ENCODE measurements around the gene YRDC. TPM values are rescaled to one million over a fixed set of nuclear protein-coding genes. Genes with fewer than 3 reads are reported as not detected.

YRDC gene
- total RNA-seq, 1 donor from 2014 or later = 28.1 TPM

- no peaks in the 10 kb centered on the region for H3K79me2 ChIP-seq (ENCODE audit: insufficient read depth, low read length)
- Mint-ChIP-seq H3K4me1 (ENCODE audit: low read depth, unreplicated experiment) (no peaks in the 10 kb centered on the region), H3K36me3 (ENCODE audit: low read depth, unreplicated experiment) (peaks cover 2% of the 10 kb centered on the region), H3K4me3 (ENCODE audit: unreplicated experiment) (no peak overlapping the region), H3K9me3 (ENCODE audit: unreplicated experiment) (no peaks in the 10 kb centered on the region), H3K27ac (ENCODE audit: unreplicated experiment) (no peak overlapping the region), H3K27me3 (ENCODE audit: low read depth, unreplicated experiment) (peaks cover 87% of the 10 kb centered on the region)
- H3K4me3 ChIP-seq (ENCODE audit: insufficient read depth, low read depth, low read length) = no peak overlapping the region
- FAIRE-seq = no peak
- TF ChIP-seq CTCF (IDR thresholded peaks at IDR 0.05; ENCODE audit: insufficient read depth, low read depth, low read length) = no peak
- no peak for TF ChIP-seq EZH2 (IDR thresholded peaks at IDR 0.05; ENCODE audit: insufficient read depth, low read length)
- no peaks in the 10 kb centered on the region for H3K4me1 ChIP-seq (ENCODE audit: insufficient read depth, low read length)
- peaks cover 54% of the 10 kb centered on the region for H3K27me3 ChIP-seq (ENCODE audit: insufficient read depth, low read length)
- H3K9ac ChIP-seq (ENCODE audit: low read length) = no peak overlapping the region
- no peak overlapping the region for H3K27ac ChIP-seq (ENCODE audit: low read depth, low read length)
- no peak for DNase-seq (ENCODE audit: low read depth)
- H4K20me1 ChIP-seq (ENCODE audit: insufficient read depth, low read length) = no peaks in the 10 kb centered on the region
- H3K4me2 ChIP-seq (ENCODE audit: low read length) = no peak overlapping the region
- H3K9me3 ChIP-seq (ENCODE audit: insufficient read depth, low read depth, low read length) = no peaks in the 10 kb centered on the region
- no peaks in the 10 kb centered on the region for H3K36me3 ChIP-seq (ENCODE audit: insufficient read depth, low read length)
- H2AFZ ChIP-seq (ENCODE audit: low read depth, low read length) = no peak overlapping the region
These were observed 40.5 kb downstream of the YRDC start for GRCh38 chr1:37767488-37767887.

- no peak overlapping the region for H3K9ac ChIP-seq (ENCODE audit: low read length)
- no peaks in the 10 kb centered on the region for H4K20me1 ChIP-seq (ENCODE audit: insufficient read depth, low read length)
- DNase-seq (ENCODE audit: low read depth) (no peak), FAIRE-seq (no peak)
- peaks cover 54% of the 10 kb centered on the region for H3K27me3 ChIP-seq (ENCODE audit: insufficient read depth, low read length)
- TF ChIP-seq EZH2 (IDR thresholded peaks at IDR 0.05; ENCODE audit: insufficient read depth, low read length) (peak; percentile 54), CTCF (IDR thresholded peaks at IDR 0.05; ENCODE audit: insufficient read depth, low read depth, low read length) (no peak)
- Mint-ChIP-seq H3K36me3 (ENCODE audit: low read depth, unreplicated experiment) (peaks cover 2% of the 10 kb centered on the region), H3K9me3 (ENCODE audit: unreplicated experiment) (no peaks in the 10 kb centered on the region), H3K27me3 (ENCODE audit: low read depth, unreplicated experiment) (peaks cover 93% of the 10 kb centered on the region), H3K27ac (ENCODE audit: unreplicated experiment) (no peak overlapping the region), H3K4me3 (ENCODE audit: unreplicated experiment) (peak overlapping the region; percentile 62), H3K4me1 (ENCODE audit: low read depth, unreplicated experiment) (no peaks in the 10 kb centered on the region)
- H2AFZ ChIP-seq (ENCODE audit: low read depth, low read length) = no peak overlapping the region
- H3K79me2 ChIP-seq (ENCODE audit: insufficient read depth, low read length) = no peaks in the 10 kb centered on the region
- H3K36me3 ChIP-seq (ENCODE audit: insufficient read depth, low read length) = no peaks in the 10 kb centered on the region
- no peak overlapping the region for H3K4me2 ChIP-seq (ENCODE audit: low read length)
- no peak overlapping the region for H3K27ac ChIP-seq (ENCODE audit: low read depth, low read length)
- H3K9me3 ChIP-seq (ENCODE audit: insufficient read depth, low read depth, low read length) = peaks cover 4% of the 10 kb centered on the region
- no peaks in the 10 kb centered on the region for H3K4me1 ChIP-seq (ENCODE audit: insufficient read depth, low read length)
- H3K4me3 ChIP-seq (ENCODE audit: insufficient read depth, low read depth, low read length) = no peak overlapping the region
These were observed 41.9 kb downstream of the YRDC start for GRCh38 chr1:37765916-37766664.

GRCh38 chr1:37764888-37765441 is 43.0 kb downstream of the YRDC start, which contains the start of gene EPHA10:
EPHA10 (minus strand) TSS chr1:37765120; CDS start chr1:37765066, 54 bp downstream.
- H4K20me1 ChIP-seq (ENCODE audit: insufficient read depth, low read length) = no peaks in the 10 kb centered on the region
- peaks cover 55% of the 10 kb centered on the region for H3K27me3 ChIP-seq (ENCODE audit: insufficient read depth, low read length)
- peaks cover 84% of the 10 kb centered on the region for H3K27me3 Mint-ChIP-seq (ENCODE audit: low read depth, unreplicated experiment)
- no peak within 1 kb of the TSS for H3K9ac ChIP-seq (ENCODE audit: low read length)
- H3K9me3 Mint-ChIP-seq (ENCODE audit: unreplicated experiment) = no peaks in the 10 kb centered on the region
- no peak within 1 kb of the TSS for H2AFZ ChIP-seq (ENCODE audit: low read depth, low read length)
- no peaks in the 10 kb centered on the region for H3K79me2 ChIP-seq (ENCODE audit: insufficient read depth, low read length)
- H3K36me3 ChIP-seq (ENCODE audit: insufficient read depth, low read length) = no peaks in the 10 kb centered on the region
- H3K4me2 ChIP-seq (ENCODE audit: low read length) = peak within 1 kb of the TSS; percentile 26
- no peak within 1 kb of the TSS for H3K4me3 ChIP-seq (ENCODE audit: insufficient read depth, low read depth, low read length)
- no peaks in the 10 kb centered on the region for H3K4me1 ChIP-seq (ENCODE audit: insufficient read depth, low read length)
- H3K27ac ChIP-seq (ENCODE audit: low read depth, low read length) = no peak within 1 kb of the TSS
- peaks cover 2% of the 10 kb centered on the region for H3K36me3 Mint-ChIP-seq (ENCODE audit: low read depth, unreplicated experiment)
- no peak for FAIRE-seq
- TF ChIP-seq CTCF (IDR thresholded peaks at IDR 0.05; ENCODE audit: insufficient read depth, low read depth, low read length) = no peak
- TF ChIP-seq EZH2 (IDR thresholded peaks at IDR 0.05; ENCODE audit: insufficient read depth, low read length) = no peak
- H3K4me1 Mint-ChIP-seq (ENCODE audit: low read depth, unreplicated experiment) = no peaks in the 10 kb centered on the region
- no peak within 1 kb of the TSS for H3K27ac Mint-ChIP-seq (ENCODE audit: unreplicated experiment)
- no peak for DNase-seq (ENCODE audit: low read depth)
- peaks cover 4% of the 10 kb centered on the region for H3K9me3 ChIP-seq (ENCODE audit: insufficient read depth, low read depth, low read length)
- H3K4me3 Mint-ChIP-seq (ENCODE audit: unreplicated experiment) = peak within 1 kb of the TSS; percentile 62

Data from astrocyte (in vitro differentiated cells and primary cell).